ENCODE data around the gene HERPUD1. TPM values are rescaled to one million over a fixed set of nuclear protein-coding genes. Genes with fewer than 3 reads are reported as not detected.
"Not testable (repeated sequence)": the region's sequence is repeated elsewhere in the genome, so short reads cannot be mapped to it uniquely, and the experiment has no call there.

HERPUD1 gene
- polyA plus RNA-seq, 3 donors = 41.7 to 149 (median 75.2) TPM

GRCh38 chr16:56986361-56986760, 54.4 kb downstream of the HERPUD1 start:
- 30 to 69% (median 43%) methylated on average over 1 of the region's 1 CpG for WGBS, 3 donors
- no peak overlapping the region for H3K27ac ChIP-seq (ENCODE audit: low read depth, low read length)

GRCh38 chr16:56986908-56987307, 55.0 kb downstream of the HERPUD1 start:
- WGBS, 3 donors = 88 to 92% (median 91%) methylated on average over 4 of the region's 4 CpGs
- H3K27ac ChIP-seq (ENCODE audit: low read depth, low read length) = not testable (repeated sequence)

GRCh38 chr16:56987692-56988091, 55.8 kb downstream of the HERPUD1 start:
- WGBS, 3 donors = 91 to 97% (median 93%) methylated on average over 2 of the region's 2 CpGs
- H3K27ac ChIP-seq (ENCODE audit: low read depth, low read length) = no peak overlapping the region

GRCh38 chr16:56988161-56988947, 56.4 kb downstream of the HERPUD1 start:
- peak overlapping the region; percentile 21 for H3K27ac ChIP-seq (ENCODE audit: low read depth, low read length)
- WGBS, 3 donors = 64 to 89% (median 68%) methylated on average over 6 of the region's 6 CpGs

- 2 to 6% (median 2%) methylated on average over 58 to 64 of the region's 64 CpGs for WGBS, 3 donors
- H3K27ac ChIP-seq (ENCODE audit: low read depth, low read length) = peak within 1 kb of the TSS; percentile 21
Measured at GRCh38 chr16:56988948-56989945, 57.3 kb downstream of the HERPUD1 start, which contains the start of gene NLRC5. NLRC5 (plus strand) TSS chr16:56989557; CDS start chr16:57020713, 31,156 bp downstream.

- WGBS, 3 donors = 11 to 17% (median 15%) methylated on average over 7 of the region's 7 CpGs
- no peak overlapping the region for H3K27ac ChIP-seq (ENCODE audit: low read depth, low read length)
Measured at GRCh38 chr16:56989988-56990387, 58.0 kb downstream of the HERPUD1 start.

GRCh38 chr16:56990407-56991286, 58.7 kb downstream of the HERPUD1 start:
- H3K27ac ChIP-seq (ENCODE audit: low read depth, low read length) = no peak overlapping the region
- 59 to 83% (median 65%) methylated on average over 16 of the region's 16 CpGs for WGBS, 3 donors

- H3K27ac ChIP-seq (ENCODE audit: low read depth, low read length) = not testable (repeated sequence)
- 78 to 94% (median 88%) methylated on average over 1 of the region's 1 CpG for WGBS, 3 donors
Measured at GRCh38 chr16:56992431-56992830, 60.5 kb downstream of the HERPUD1 start.

- 18 to 68% (median 31%) methylated on average over 2 of the region's 2 CpGs for WGBS, 3 donors
- no peak overlapping the region for H3K27ac ChIP-seq (ENCODE audit: low read depth, low read length)
Measured at GRCh38 chr16:56993204-56993603, 61.3 kb downstream of the HERPUD1 start.

- no peak overlapping the region for H3K27ac ChIP-seq (ENCODE audit: low read depth, low read length)
- WGBS, 3 donors = 79 to 90% (median 83%) methylated on average over 5 of the region's 5 CpGs
Measured at GRCh38 chr16:56994311-56994710, 62.4 kb downstream of the HERPUD1 start.

Other genes starting within 250 kb of the HERPUD1 start
- gene MT1X, start 249.7 kb upstream of the HERPUD1 start, polyA plus RNA-seq = 1,000 to 10,000 TPM; 2,752 to 5,906 (median 2,980) TPM
- 10 to 100 TPM; 10.1 to 32.1 (median 19.8) TPM for gene NUP93, start 202.0 kb upstream of the HERPUD1 start, polyA plus RNA-seq
- under 1 TPM in 2 of 3 donors, not detected in 1; 0.02 to 0.06 TPM for gene SLC12A3, start 66.9 kb upstream of the HERPUD1 start, polyA plus RNA-seq
- gene CETP, start 29.8 kb downstream of the HERPUD1 start, polyA plus RNA-seq = 1 to 10 TPM in 1 of 3 donors, under 1 TPM in 2; 0.39 to 2.8 (median 0.89) TPM
- 10 to 100 TPM in 2 of 3 donors, 1 to 10 TPM in 1; 7.3 to 44.2 (median 29.7) TPM for gene NLRC5, start 57.4 kb downstream of the HERPUD1 start, polyA plus RNA-seq
- gene CPNE2, start 160.4 kb downstream of the HERPUD1 start, polyA plus RNA-seq = 10 to 100 TPM; 10.1 to 45.8 (median 41.9) TPM

Measured in adipose tissue (tissue), 3 donors.